Dendritic cell treated with granulocyte-macrophage colony-stimulating factor and Interleukin-4, amounts not matched to agents 40 ng/mL and 50 ng/mL, for 4 days (primary cell): ENCODE measurements around the gene KCND3.

Experiments used
- H3K27ac Mint-ChIP-seq: one replicate; pipeline ENCODE4 v1.8.0; 2022; ENCODE audit warnings: mild to moderate bottlenecking, mixed read lengths
- H3K27me3 Mint-ChIP-seq: one replicate; pipeline ENCODE4 v1.8.0; 2022; ENCODE audit warnings: mild to moderate bottlenecking, mixed read lengths
- H3K36me3 Mint-ChIP-seq: one replicate; pipeline ENCODE4 v1.8.0; 2022; ENCODE audit warnings: low read depth, mixed read lengths
- H3K4me1 Mint-ChIP-seq: one replicate; pipeline ENCODE4 v1.8.0; 2022; ENCODE audit warnings: low read depth, mixed read lengths
- H3K4me3 Mint-ChIP-seq: one replicate; pipeline ENCODE4 v1.8.0; 2022; ENCODE audit warnings: mild to moderate bottlenecking, moderate library complexity, mixed read lengths
- H3K9me3 Mint-ChIP-seq: one replicate; pipeline ENCODE4 v1.8.0; 2022; ENCODE audit warnings: mixed read lengths
- intact Hi-C: fragments of 100-400 bp; cut with micrococcal nuclease; formaldehyde crosslinking; loops from one replicate; pipeline ENCODE4 v1.15.0; 2022

The KCND3 gene

GRCh38 chr1:112002514-112002913, 13.0 kb upstream of the KCND3 start:
- no peaks in the 10 kb centered on the region for H3K4me1 Mint-ChIP-seq
- intact Hi-C loops, result no loop called here
- H3K27me3 Mint-ChIP-seq, result peaks cover 9% of the 10 kb centered on the region
- no peaks in the 10 kb centered on the region for H3K9me3 Mint-ChIP-seq
- no peak overlapping the region for H3K27ac Mint-ChIP-seq
- no peaks in the 10 kb centered on the region for H3K36me3 Mint-ChIP-seq
- H3K4me3 Mint-ChIP-seq, result no peak overlapping the region

GRCh38 chr1:112001436-112001835, 12.0 kb upstream of the KCND3 start:
- Mint-ChIP-seq H3K27me3 (peaks cover 12% of the 10 kb centered on the region), H3K4me1 (no peaks in the 10 kb centered on the region), H3K36me3 (no peaks in the 10 kb centered on the region), H3K27ac (no peak overlapping the region), H3K4me3 (no peak overlapping the region), H3K9me3 (no peaks in the 10 kb centered on the region)
- intact Hi-C loops, result no loop called here

- intact Hi-C loops, result no loop called here
- no peaks in the 10 kb centered on the region for H3K4me1 Mint-ChIP-seq
- no peaks in the 10 kb centered on the region for H3K9me3 Mint-ChIP-seq
- no peaks in the 10 kb centered on the region for H3K36me3 Mint-ChIP-seq
- peaks cover 16% of the 10 kb centered on the region for H3K27me3 Mint-ChIP-seq
- H3K4me3 Mint-ChIP-seq, result no peak overlapping the region
- no peak overlapping the region for H3K27ac Mint-ChIP-seq
Measured at GRCh38 chr1:112000048-112000447, 10.6 kb upstream of the KCND3 start.

- Mint-ChIP-seq H3K4me1 (no peaks in the 10 kb centered on the region), H3K27me3 (peaks cover 27% of the 10 kb centered on the region), H3K4me3 (no peak overlapping the region), H3K27ac (no peak overlapping the region), H3K36me3 (no peaks in the 10 kb centered on the region), H3K9me3 (no peaks in the 10 kb centered on the region)
- intact Hi-C loops, result no loop called here
Measured at GRCh38 chr1:111998332-111998731, 8.9 kb upstream of the KCND3 start.

- H3K4me1 Mint-ChIP-seq, result peaks cover 6% of the 10 kb centered on the region
- H3K27ac Mint-ChIP-seq, result no peak overlapping the region
- H3K27me3 Mint-ChIP-seq, result peaks cover 63% of the 10 kb centered on the region
- H3K9me3 Mint-ChIP-seq, result no peaks in the 10 kb centered on the region
- intact Hi-C loops, result no loop called here
- no peak overlapping the region for H3K4me3 Mint-ChIP-seq
- H3K36me3 Mint-ChIP-seq, result no peaks in the 10 kb centered on the region
Measured at GRCh38 chr1:111992476-111992875, 3.0 kb upstream of the KCND3 start.

- Mint-ChIP-seq H3K4me3 (no peak overlapping the region), H3K36me3 (no peaks in the 10 kb centered on the region), H3K27me3 (peaks cover 73% of the 10 kb centered on the region), H3K4me1 (peaks cover 6% of the 10 kb centered on the region), H3K27ac (no peak overlapping the region), H3K9me3 (no peaks in the 10 kb centered on the region)
- intact Hi-C loops, result no loop called here
Measured at GRCh38 chr1:111990878-111991718, 1.6 kb upstream of the KCND3 start.

GRCh38 chr1:111990026-111990877, 784 bp upstream of the KCND3 start:
- Mint-ChIP-seq H3K36me3 (no peaks in the 10 kb centered on the region), H3K4me1 (peaks cover 6% of the 10 kb centered on the region), H3K27ac (no peak overlapping the region), H3K27me3 (peaks cover 70% of the 10 kb centered on the region), H3K4me3 (peak overlapping the region; percentile 18), H3K9me3 (no peaks in the 10 kb centered on the region)
- intact Hi-C loops, result no loop called here

- Mint-ChIP-seq H3K36me3 (no peaks in the 10 kb centered on the region), H3K4me3 (no peak overlapping the region), H3K9me3 (no peaks in the 10 kb centered on the region)
Measured at GRCh38 chr1:111988743-111989453, 570 bp downstream of the KCND3 start.

GRCh38 chr1:111988377-111988742, 1.1 kb downstream of the KCND3 start:
- Mint-ChIP-seq H3K27ac (no peak overlapping the region), H3K9me3 (no peaks in the 10 kb centered on the region), H3K4me1 (peaks cover 6% of the 10 kb centered on the region), H3K36me3 (no peaks in the 10 kb centered on the region), H3K27me3 (peaks cover 69% of the 10 kb centered on the region), H3K4me3 (no peak overlapping the region)
- intact Hi-C loops, result no loop called here

More at GRCh38 chr1:111988743-111989453, 570 bp downstream of the KCND3 start:
- Mint-ChIP-seq H3K27ac (no peak overlapping the region), H3K4me1 (peaks cover 6% of the 10 kb centered on the region), H3K27me3 (peaks cover 70% of the 10 kb centered on the region)
- intact Hi-C loops, result no loop called here

GRCh38 chr1:111987502-111987901, 2.0 kb downstream of the KCND3 start:
- Mint-ChIP-seq H3K9me3 (no peaks in the 10 kb centered on the region), H3K4me1 (peaks cover 6% of the 10 kb centered on the region), H3K27ac (no peak overlapping the region), H3K27me3 (peaks cover 63% of the 10 kb centered on the region), H3K36me3 (no peaks in the 10 kb centered on the region), H3K4me3 (no peak overlapping the region)
- intact Hi-C loops, result no loop called here

- no peaks in the 10 kb centered on the region for H3K9me3 Mint-ChIP-seq
- H3K27ac Mint-ChIP-seq, result no peak overlapping the region
- H3K27me3 Mint-ChIP-seq, result peaks cover 35% of the 10 kb centered on the region
- no peaks in the 10 kb centered on the region for H3K36me3 Mint-ChIP-seq
- intact Hi-C loops, result no loop called here
- H3K4me1 Mint-ChIP-seq, result no peaks in the 10 kb centered on the region
- H3K4me3 Mint-ChIP-seq, result no peak overlapping the region
Measured at GRCh38 chr1:111983500-111983899, 6.0 kb downstream of the KCND3 start.

GRCh38 chr1:111982428-111982827, 7.0 kb downstream of the KCND3 start:
- Mint-ChIP-seq H3K4me1 (no peaks in the 10 kb centered on the region), H3K27me3 (peaks cover 31% of the 10 kb centered on the region), H3K27ac (no peak overlapping the region), H3K4me3 (no peak overlapping the region), H3K9me3 (no peaks in the 10 kb centered on the region), H3K36me3 (no peaks in the 10 kb centered on the region)
- intact Hi-C loops, result no loop called here

GRCh38 chr1:111981871-111982270, 7.6 kb downstream of the KCND3 start:
- intact Hi-C loops, result no loop called here
- no peak overlapping the region for H3K27ac Mint-ChIP-seq
- H3K4me3 Mint-ChIP-seq, result no peak overlapping the region
- H3K4me1 Mint-ChIP-seq, result no peaks in the 10 kb centered on the region
- H3K9me3 Mint-ChIP-seq, result no peaks in the 10 kb centered on the region
- peaks cover 29% of the 10 kb centered on the region for H3K27me3 Mint-ChIP-seq
- no peaks in the 10 kb centered on the region for H3K36me3 Mint-ChIP-seq

- Mint-ChIP-seq H3K9me3 (no peaks in the 10 kb centered on the region), H3K27ac (no peak overlapping the region), H3K4me3 (no peak overlapping the region), H3K36me3 (no peaks in the 10 kb centered on the region), H3K4me1 (no peaks in the 10 kb centered on the region), H3K27me3 (peaks cover 26% of the 10 kb centered on the region)
- intact Hi-C loops, result no loop called here
Measured at GRCh38 chr1:111981090-111981489, 8.4 kb downstream of the KCND3 start.
